HepG2 (cell line): ENCODE measurements around the gene ESRP2. TPM values are rescaled to one million over a fixed set of nuclear protein-coding genes. Genes with fewer than 3 reads are reported as not detected.
A peak's percentile ranks its signal among the peaks of the same experiment; 100 is the strongest.

Source experiments
- FOXO1 ChIP-seq: sonication (generic); formaldehyde crosslinking; IDR thresholded peaks from 2 replicates; pipeline ENCODE4 v1.4.0; 2020; ENCODE audit warnings: missing genetic modification reagents
- HNF1A ChIP-seq, 2 experiments: sonication (generic) in 1 of 2; formaldehyde crosslinking in 1 of 2; IDR thresholded peaks; 2 replicates each; pipeline versions ENCODE4 v1.4.0 to v1.6.1; 2016 to 2020; ENCODE audit warnings: borderline replicate concordance in 1 of 2, low read depth in 1 of 2, mild to moderate bottlenecking in 1 of 2, missing genetic modification reagents in 1 of 2
- KDM3A ChIP-seq: IDR thresholded peaks from 2 replicates; pipeline ENCODE4 v1.6.1; 2018; ENCODE audit warnings: low read depth, missing compliant biosample characterization
- KMT2B ChIP-seq: IDR thresholded peaks from 2 replicates; pipeline ENCODE4 v1.6.1; 2016; ENCODE audit warnings: missing genetic modification reagents, missing compliant biosample characterization
- MYPOP ChIP-seq: sonication (generic); formaldehyde crosslinking; IDR thresholded peaks from 2 replicates; pipeline ENCODE4 v1.8.1; 2023; ENCODE audit warnings: mild to moderate bottlenecking, moderate library complexity, missing genetic modification reagents
- NR2C2 ChIP-seq: sonication (generic); formaldehyde crosslinking; IDR thresholded peaks from 2 replicates; pipeline ENCODE4 v1.4.0; 2020; ENCODE audit warnings: missing genetic modification reagents, mild to moderate bottlenecking, moderate library complexity, borderline replicate concordance
- PAXIP1 ChIP-seq: sonication (generic); formaldehyde crosslinking; conservative IDR thresholded peaks from 2 replicates; pipeline ENCODE4 v1.4.0; 2020; ENCODE audit warnings: mild to moderate bottlenecking, missing genetic modification reagents, moderate library complexity
- RCOR2 ChIP-seq: IDR thresholded peaks from 2 replicates; pipeline ENCODE4 v1.6.1; 2016; ENCODE audit warnings: missing biosample characterization, missing genetic modification reagents
- SOX13 ChIP-seq, 3 experiments: fragments of 450-650 bp in 1 of 3; sonication (generic) in 1 of 3; formaldehyde crosslinking in 1 of 3; IDR thresholded peaks in 2 of 3; conservative IDR thresholded peaks in 1 of 3; 2 replicates each; pipeline versions ENCODE4 v1.5.0 to v1.6.1; 2016 to 2020; ENCODE audit warnings: antibody characterized with exemption in 1 of 3, mild to moderate bottlenecking in 1 of 3, missing compliant biosample characterization in 1 of 3, missing genetic modification reagents in 1 of 3, moderate library complexity in 1 of 3
- ZBTB7A ChIP-seq: sonication (generic); formaldehyde crosslinking; IDR thresholded peaks from 2 replicates; pipeline ENCODE4 v1.8.0; 2022; ENCODE audit warnings: mild to moderate bottlenecking, missing genetic modification reagents
- ZFP62 ChIP-seq: sonication (generic); formaldehyde crosslinking; IDR thresholded peaks from 2 replicates; pipeline ENCODE4 v1.4.0; 2020; ENCODE audit warnings: missing genetic modification reagents
- ZFP91 ChIP-seq: sonication (generic); formaldehyde crosslinking; IDR thresholded peaks from 2 replicates; pipeline ENCODE4 v1.9.0; 2022; ENCODE audit warnings: missing genetic modification reagents, mild to moderate bottlenecking, borderline replicate concordance
- ZNF253 ChIP-seq: sonication (generic); formaldehyde crosslinking; IDR thresholded peaks from 2 replicates; pipeline ENCODE4 v1.8.0; 2022; ENCODE audit warnings: mild to moderate bottlenecking, missing genetic modification reagents, borderline replicate concordance
- polyA plus RNA-seq, 8 experiments: library from polyadenylated mRNA; depleted of rRNA in 3 of 8; stranded (reverse) in 7 of 8; unstranded in 1 of 8; fragments of >200 nt; fragmentation: Illumina TruSeq in 4 of 8; extraction: Trizol in 4 of 8; gene quantifications; 2 replicates each; pipeline versions ENCODE4 v1.2.1 to v1.2.3, GENCODE V29; 2011 to 2016; ENCODE audit warnings: low read depth in 4 of 8, missing spikeins in 1 of 8, mixed read lengths in 1 of 8; ENCODE audit not compliant: insufficient read depth in 1 of 8
- total RNA-seq, 5 experiments: library from RNA; depleted of rRNA; stranded (reverse); fragments of >200 nt; fragmentation: Illumina TruSeq; extraction: Trizol; gene quantifications; 2 replicates each; pipeline ENCODE4 v1.2.3, GENCODE V29; 2016; ENCODE audit warnings: low read depth in 1 of 5
- TF ChIP-seq, protein P1 (sequence below): sonication (generic); formaldehyde crosslinking; IDR thresholded peaks from 2 replicates; pipeline ENCODE4 v1.8.1; 2023; ENCODE audit warnings: mild to moderate bottlenecking, missing genetic modification reagents, borderline replicate concordance

ESRP2 gene
- total and polyA plus RNA-seq, 2 of the 13 experiments (the other 11 are each of a cell fraction or from before 2014, with no cell fraction given), result 21.1 to 32.4 TPM

DNA sequence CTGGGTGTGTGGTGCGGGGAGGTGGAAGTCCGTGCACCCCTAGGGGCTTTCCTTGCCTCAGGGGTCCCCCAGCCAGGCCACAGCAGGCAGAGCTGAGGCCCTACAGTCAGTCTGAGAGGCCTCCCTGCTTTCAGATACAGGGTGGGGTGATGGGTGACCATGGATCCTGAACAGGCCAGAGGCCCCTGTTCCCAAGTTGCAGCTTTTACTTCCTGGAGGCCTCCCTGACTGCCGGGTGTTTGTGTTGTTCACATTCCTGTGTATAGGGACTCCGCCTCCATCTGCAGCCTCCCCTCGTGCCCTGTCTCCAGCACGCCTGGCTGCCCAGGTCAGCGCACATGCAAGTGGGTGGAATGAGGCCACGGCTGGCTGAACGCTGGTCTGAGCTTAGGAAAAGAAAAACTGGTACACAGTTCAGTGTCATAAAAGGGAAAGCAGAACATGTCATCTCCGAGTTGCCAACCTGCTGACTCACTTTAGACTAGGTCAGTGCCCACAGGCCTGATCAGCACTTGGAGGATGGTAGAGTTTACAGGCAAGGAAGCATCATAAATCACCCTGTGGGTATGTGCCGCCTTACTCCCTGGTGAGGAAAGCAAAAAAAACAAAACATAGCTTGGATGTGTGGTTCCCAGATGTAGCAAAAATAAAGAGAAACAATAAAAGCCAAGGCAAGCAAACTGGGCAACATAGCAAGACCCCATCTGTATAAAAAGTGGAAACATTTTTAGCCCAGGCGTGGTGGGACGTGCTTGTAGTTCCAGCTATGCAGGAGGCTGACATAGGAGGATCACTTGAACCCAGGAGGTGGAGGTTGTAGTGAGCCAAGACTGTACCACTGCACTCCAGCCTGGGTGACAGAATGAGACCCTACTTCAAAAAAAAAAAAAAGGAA, 22.2 kb upstream of the ESRP2 start (continued):
- TF ChIP-seq HNF1A (IDR thresholded peaks at IDR 0.05; ENCODE audit: low read depth) (no peak), HNF1A (CRISPR knock-in tag; IDR thresholded peaks at IDR 0.05; ENCODE audit: borderline replicate concordance) (peak; percentile 80; the same call in 1 of the 2 replicates), MYPOP (CRISPR knock-in tag) (peak; percentile 64; the same call in 1 of the 2 replicates), ZFP62 (CRISPR knock-in tag) (no peak), ZBTB7A (0 out of 2 replicates have a peak, but pooled peaks have one; percentile 56), ZNF253 (CRISPR knock-in tag) (0 out of 2 replicates have a peak, but pooled peaks have one; percentile 77), ZFP91 (CRISPR knock-in tag) (peak; percentile 88), KDM3A (CRISPR knock-in tag) (peak; percentile 85; the same call in 1 of the 2 replicates), NR2C2 (CRISPR knock-in tag) (peak; percentile 63; the same call in 1 of the 2 replicates), RCOR2 (CRISPR knock-in tag) (peak; percentile 82), PAXIP1 (CRISPR knock-in tag) (peak; percentile 95), FOXO1 (CRISPR knock-in tag) (peak; percentile 88), KMT2B (CRISPR knock-in tag) (peak; percentile 79), SOX13 (IDR thresholded peaks at IDR 0.05) (no peak), SOX13 (CRISPR knock-in tag; conservative IDR thresholded peaks at IDR 0.05 in 1 of 2, IDR thresholded peaks at IDR 0.05 in 1 of 2) (peak in 1 of 2 experiments; percentile 82; a peak in 2 of 4 replicates)
- TF ChIP-seq, protein P1, sequence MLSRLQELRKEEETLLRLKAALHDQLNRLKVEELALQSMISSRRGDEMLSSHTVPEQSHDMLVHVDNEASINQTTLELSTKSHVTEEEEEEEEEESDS, result 0 out of 2 replicates have a peak, but pooled peaks have one; percentile 60
